Neuronal stem cell (in vitro differentiated cells): Measurements from ENCODE around the gene ARL2BP.

Experiments used
- DNase-seq: peaks from one replicate; pipeline ENCODE4 v3.0.0-alpha.2; 2013; ENCODE audit warnings: low spot score
- H2AFZ ChIP-seq: one replicate; pipeline ENCODE4 v1.6.1; 2013; ENCODE audit warnings: mild to moderate bottlenecking, low read length, inconsistent platforms
- H2AK5ac ChIP-seq: 2 replicates; pipeline ENCODE4 v1.6.1; 2013; ENCODE audit warnings: low read depth, mild to moderate bottlenecking, inconsistent platforms, low read length, moderate library complexity, mixed read lengths
- H2BK120ac ChIP-seq: 2 replicates; pipeline ENCODE4 v1.6.1; 2013; ENCODE audit warnings: low read depth, mild to moderate bottlenecking, inconsistent platforms, low read length, moderate library complexity, mixed read lengths
- H2BK12ac ChIP-seq: one replicate; pipeline ENCODE4 v1.6.1; 2013; ENCODE audit warnings: low read length, inconsistent platforms
- H2BK15ac ChIP-seq: 2 replicates; pipeline ENCODE4 v1.6.1; 2013; ENCODE audit warnings: mild to moderate bottlenecking, low read length, inconsistent platforms, mixed read lengths
- H2BK5ac ChIP-seq: one replicate; pipeline ENCODE4 v1.6.1; 2013; ENCODE audit warnings: inconsistent platforms, mild to moderate bottlenecking, low read length, moderate library complexity
- H3K14ac ChIP-seq: one replicate; pipeline ENCODE4 v1.6.1; 2013; ENCODE audit warnings: low read length, inconsistent platforms
- H3K18ac ChIP-seq: 2 replicates; pipeline ENCODE4 v1.6.1; 2013; ENCODE audit warnings: low read length, inconsistent platforms
- H3K23ac ChIP-seq: 2 replicates; pipeline ENCODE4 v1.6.1; 2013; ENCODE audit warnings: low read depth, mild to moderate bottlenecking, mixed read lengths, low read length, inconsistent platforms; ENCODE audit not compliant: poor library complexity
- H3K27ac ChIP-seq: replicated peaks from 3 replicates; pipeline ENCODE4 v1.5.1; 2013; ENCODE audit warnings: low read length, inconsistent platforms
- H3K27me3 ChIP-seq, 3 experiments: 2 replicates each; pipeline ENCODE4 v1.6.1; 2013; ENCODE audit warnings: low read length in 3 of 3, mild to moderate bottlenecking in 2 of 3, inconsistent platforms in 1 of 3, low read depth in 1 of 3, mixed read lengths in 1 of 3, moderate library complexity in 1 of 3; ENCODE audit not compliant: control insufficient read depth in 3 of 3, insufficient read depth in 3 of 3
- H3K36me3 ChIP-seq, 2 donors: replicated peaks in 1 of 2; 2 replicates each; pipeline ENCODE4 v1.6.1; 2013; ENCODE audit warnings: low read length in 2 of 2; ENCODE audit not compliant: control insufficient read depth in 2 of 2, insufficient read depth in 2 of 2
- H3K4ac ChIP-seq: 2 replicates; pipeline ENCODE4 v1.6.1; 2013; ENCODE audit warnings: inconsistent platforms, mild to moderate bottlenecking, low read length, moderate library complexity
- H3K4me1 ChIP-seq, 2 donors: 1 replicate in 1 of 2; 2 replicates in 1 of 2; pipeline ENCODE4 v1.6.1; 2013; ENCODE audit warnings: low read length in 2 of 2, low read depth in 1 of 2; ENCODE audit not compliant: control insufficient read depth in 2 of 2, insufficient read depth in 1 of 2
- H3K4me2 ChIP-seq: one replicate; pipeline ENCODE4 v1.6.1; 2013; ENCODE audit warnings: mild to moderate bottlenecking, low read length, inconsistent platforms; ENCODE audit not compliant: insufficient read depth, poor library complexity, severe bottlenecking
- H3K4me3 ChIP-seq, 2 donors: 2 replicates each; pipeline ENCODE4 v1.5.1; 2013; ENCODE audit warnings: low read length in 2 of 2, mild to moderate bottlenecking in 2 of 2, inconsistent platforms in 1 of 2, moderate library complexity in 1 of 2
- H3K79me1 ChIP-seq: one replicate; pipeline ENCODE4 v1.6.1; 2013; ENCODE audit warnings: low read depth, mild to moderate bottlenecking, inconsistent platforms, low read length, moderate library complexity
- H3K9ac ChIP-seq: one replicate; pipeline ENCODE4 v1.6.1; 2013; ENCODE audit warnings: mild to moderate bottlenecking, low read depth, low read length, inconsistent platforms; ENCODE audit not compliant: poor library complexity
- H3K9me3 ChIP-seq, 2 donors: replicated peaks in 1 of 2; 2 replicates each; pipeline versions ENCODE3 to v1.6.1; 2013; ENCODE audit warnings: low read length in 2 of 2, mild to moderate bottlenecking in 2 of 2, inconsistent platforms in 1 of 2, low read depth in 1 of 2, mixed read lengths in 1 of 2, moderate library complexity in 1 of 2; ENCODE audit not compliant: control insufficient read depth in 2 of 2, insufficient read depth in 1 of 2
- H4K8ac ChIP-seq: one replicate; pipeline ENCODE4 v1.6.1; 2013; ENCODE audit warnings: low read depth, mild to moderate bottlenecking, inconsistent platforms, low read length, moderate library complexity
- H4K91ac ChIP-seq: one replicate; pipeline ENCODE4 v1.6.1; 2013; ENCODE audit warnings: low read length, low read depth, mild to moderate bottlenecking, inconsistent platforms; ENCODE audit not compliant: poor library complexity
- WGBS, 2 donors: extraction: QIAGEN DNeasy Blood & Tissue Kit; methylation state at CpG; one replicate each; pipeline ENCODE4 v1.1.7; 2013; ENCODE audit warnings: missing lambda C conversion rate in 2 of 2, mixed read lengths in 1 of 2; ENCODE audit not compliant: insufficient read length in 2 of 2, insufficient replicate concordance in 1 of 2; ENCODE audit errors: extremely low coverage in 2 of 2; 5-methylcytosine and 5-hydroxymethylcytosine counted together

ARL2BP gene

GRCh38 chr16:57208926-57209325, 36.1 kb upstream of the ARL2BP start:
- Histone ChIP-seq H3K4ac (no peak overlapping the region), H3K23ac (no peak overlapping the region), H2AK5ac (no peak overlapping the region), H3K27ac (no peak overlapping the region), H2BK5ac (no peak overlapping the region), H4K91ac (no peak overlapping the region), H3K9ac (no peak overlapping the region), H2AFZ (no peak overlapping the region), H2BK12ac (no peak overlapping the region), H3K9me3 (peaks cover 2 to 9% of the 10 kb centered on the region in 2 donors), H3K14ac (no peak overlapping the region), H3K27me3 (no peaks in the 10 kb centered on the region), H3K4me2 (no peak overlapping the region), H3K79me1 (no peaks in the 10 kb centered on the region), H3K4me3 (no peak overlapping the region), H3K18ac (no peak overlapping the region), H4K8ac (no peak overlapping the region), H3K36me3 (peaks cover 20 to 97% of the 10 kb centered on the region in 2 donors), H2BK15ac (no peak overlapping the region), H3K4me1 (no peaks in the 10 kb centered on the region), H2BK120ac (no peak overlapping the region)
- DNase-seq, result no peak
- no CpG with 5 or more reads among the region's 1 CpG for WGBS, 2 donors

- Histone ChIP-seq H3K36me3 (peaks cover 17 to 98% of the 10 kb centered on the region in 2 donors), H2BK12ac (no peak overlapping the region)
- WGBS, 2 donors, result no CpG with 5 or more reads among the region's 5 CpGs
Measured at GRCh38 chr16:57209780-57210179, 35.3 kb upstream of the ARL2BP start.

GRCh38 chr16:57213462-57213861, 31.6 kb upstream of the ARL2BP start:
- no peak overlapping the region for H3K4me2 ChIP-seq

More at GRCh38 chr16:57209780-57210179, 35.3 kb upstream of the ARL2BP start:
- Histone ChIP-seq H3K79me1 (no peaks in the 10 kb centered on the region), H2AFZ (no peak overlapping the region), H3K4me2 (no peak overlapping the region), H3K23ac (no peak overlapping the region), H2BK5ac (no peak overlapping the region), H4K8ac (no peak overlapping the region), H3K4ac (no peak overlapping the region), H2BK120ac (no peak overlapping the region), H3K4me3 (no peak overlapping the region), H2AK5ac (no peak overlapping the region), H3K27ac (no peak overlapping the region), H3K9ac (no peak overlapping the region), H3K14ac (no peak overlapping the region), H3K4me1 (no peaks in the 10 kb centered on the region), H2BK15ac (no peak overlapping the region), H3K27me3 (no peaks in the 10 kb centered on the region), H3K18ac (no peak overlapping the region), H3K9me3 (peaks cover 2 to 15% of the 10 kb centered on the region in 2 donors), H4K91ac (no peak overlapping the region)
- DNase-seq, result no peak

GRCh38 chr16:57216968-57217367, 28.1 kb upstream of the ARL2BP start:
- no peak overlapping the region for H2BK15ac ChIP-seq
- no peak overlapping the region for H3K23ac ChIP-seq
- H4K8ac ChIP-seq, result no peak overlapping the region
- no peak overlapping the region for H2BK120ac ChIP-seq
- peaks cover 7 to 75% of the 10 kb centered on the region in 2 donors for H3K9me3 ChIP-seq
- H3K27me3 ChIP-seq, result no peaks in the 10 kb centered on the region
- DNase-seq, result no peak
- no peak overlapping the region for H3K18ac ChIP-seq
- H3K9ac ChIP-seq, result no peak overlapping the region
- H3K4ac ChIP-seq, result no peak overlapping the region
- no peaks in the 10 kb centered on the region for H3K4me1 ChIP-seq
- no peak overlapping the region for H2BK5ac ChIP-seq
- peaks cover 27 to 96% of the 10 kb centered on the region in 2 donors for H3K36me3 ChIP-seq
- H3K27ac ChIP-seq, result no peak overlapping the region
- no CpG with 5 or more reads among the region's 2 CpGs for WGBS, 2 donors
- H3K4me2 ChIP-seq, result no peak overlapping the region
- H2BK12ac ChIP-seq, result no peak overlapping the region
- no peak overlapping the region for H4K91ac ChIP-seq
- no peaks in the 10 kb centered on the region for H3K79me1 ChIP-seq
- no peak overlapping the region for H2AFZ ChIP-seq
- H3K4me3 ChIP-seq, result no peak overlapping the region
- no peak overlapping the region for H3K14ac ChIP-seq
- H2AK5ac ChIP-seq, result no peak overlapping the region

More at GRCh38 chr16:57213462-57213861, 31.6 kb upstream of the ARL2BP start:
- Histone ChIP-seq H3K4me1 (no peaks in the 10 kb centered on the region), H3K27ac (no peak overlapping the region), H3K18ac (no peak overlapping the region), H3K9ac (no peak overlapping the region), H2AK5ac (no peak overlapping the region), H2AFZ (no peak overlapping the region), H3K79me1 (no peaks in the 10 kb centered on the region), H2BK15ac (no peak overlapping the region), H3K27me3 (no peaks in the 10 kb centered on the region), H3K9me3 (peaks cover 7 to 51% of the 10 kb centered on the region in 2 donors), H3K4ac (no peak overlapping the region), H2BK5ac (no peak overlapping the region), H3K14ac (no peak overlapping the region), H3K23ac (no peak overlapping the region), H3K4me3 (no peak overlapping the region), H2BK12ac (no peak overlapping the region), H4K91ac (no peak overlapping the region), H3K36me3 (peaks cover 24 to 98% of the 10 kb centered on the region in 2 donors), H4K8ac (no peak overlapping the region), H2BK120ac (no peak overlapping the region)
- no CpG with 5 or more reads among the region's 1 CpG for WGBS, 2 donors
- DNase-seq, result no peak
